ENCODE data around the gene ABCE1. TPM values are rescaled to one million over a fixed set of nuclear protein-coding genes. Genes with fewer than 3 reads are reported as not detected.

ABCE1 gene
- total RNA-seq, 1 donor, result 144 TPM

- DNase-seq (ENCODE audit: low read depth), result peak; percentile 62
- TF ChIP-seq, protein P1, sequence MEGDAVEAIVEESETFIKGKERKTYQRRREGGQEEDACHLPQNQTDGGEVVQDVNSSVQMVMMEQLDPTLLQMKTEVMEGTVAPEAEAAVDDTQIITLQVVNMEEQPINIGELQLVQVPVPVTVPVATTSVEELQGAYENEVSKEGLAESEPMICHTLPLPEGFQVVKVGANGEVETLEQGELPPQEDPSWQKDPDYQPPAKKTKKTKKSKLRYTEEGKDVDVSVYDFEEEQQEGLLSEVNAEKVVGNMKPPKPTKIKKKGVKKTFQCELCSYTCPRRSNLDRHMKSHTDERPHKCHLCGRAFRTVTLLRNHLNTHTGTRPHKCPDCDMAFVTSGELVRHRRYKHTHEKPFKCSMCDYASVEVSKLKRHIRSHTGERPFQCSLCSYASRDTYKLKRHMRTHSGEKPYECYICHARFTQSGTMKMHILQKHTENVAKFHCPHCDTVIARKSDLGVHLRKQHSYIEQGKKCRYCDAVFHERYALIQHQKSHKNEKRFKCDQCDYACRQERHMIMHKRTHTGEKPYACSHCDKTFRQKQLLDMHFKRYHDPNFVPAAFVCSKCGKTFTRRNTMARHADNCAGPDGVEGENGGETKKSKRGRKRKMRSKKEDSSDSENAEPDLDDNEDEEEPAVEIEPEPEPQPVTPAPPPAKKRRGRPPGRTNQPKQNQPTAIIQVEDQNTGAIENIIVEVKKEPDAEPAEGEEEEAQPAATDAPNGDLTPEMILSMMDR (IDR thresholded peaks at IDR 0.05; ENCODE audit: insufficient read depth, low read length), result no peak
- H3K4me3 ChIP-seq (ENCODE audit: low read depth, low read length), result no peak overlapping the region
Measured at GRCh38 chr4:145170223-145170622, 72.1 kb downstream of the ABCE1 start.

DNA sequence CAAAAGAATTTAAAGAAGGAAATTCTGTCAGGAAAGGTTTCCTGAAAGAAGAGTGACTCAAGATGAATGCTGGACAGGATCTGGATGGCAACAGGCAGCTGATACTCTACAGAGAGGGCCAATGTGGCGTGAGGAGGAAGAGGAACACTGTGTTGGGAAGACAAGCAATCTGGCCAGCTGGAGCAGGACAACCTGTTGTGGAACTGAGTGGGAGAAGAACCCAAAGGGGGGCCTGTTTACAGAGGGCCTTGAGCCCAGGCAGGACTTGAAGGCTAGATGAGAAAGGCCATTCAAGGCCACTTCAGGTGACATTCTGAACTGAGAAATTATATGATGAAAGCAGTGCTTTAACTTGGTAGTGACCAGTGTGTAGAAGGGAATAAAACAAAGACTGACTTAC lies 73.8 kb downstream of the ABCE1 start:
- TF ChIP-seq, protein P1 (IDR thresholded peaks at IDR 0.05; ENCODE audit: insufficient read depth, low read length), result no peak
- DNase-seq (ENCODE audit: low read depth), result no peak
- no peak overlapping the region for H3K4me3 ChIP-seq (ENCODE audit: low read depth, low read length)

GRCh38 chr4:145176641-145177432 lies 78.7 kb downstream of the ABCE1 start:
- DNase-seq (ENCODE audit: low read depth), result no peak
- TF ChIP-seq, protein P1 (IDR thresholded peaks at IDR 0.05; ENCODE audit: insufficient read depth, low read length), result no peak
- peak overlapping the region; percentile 73 for H3K4me3 ChIP-seq (ENCODE audit: low read depth, low read length)

DNA sequence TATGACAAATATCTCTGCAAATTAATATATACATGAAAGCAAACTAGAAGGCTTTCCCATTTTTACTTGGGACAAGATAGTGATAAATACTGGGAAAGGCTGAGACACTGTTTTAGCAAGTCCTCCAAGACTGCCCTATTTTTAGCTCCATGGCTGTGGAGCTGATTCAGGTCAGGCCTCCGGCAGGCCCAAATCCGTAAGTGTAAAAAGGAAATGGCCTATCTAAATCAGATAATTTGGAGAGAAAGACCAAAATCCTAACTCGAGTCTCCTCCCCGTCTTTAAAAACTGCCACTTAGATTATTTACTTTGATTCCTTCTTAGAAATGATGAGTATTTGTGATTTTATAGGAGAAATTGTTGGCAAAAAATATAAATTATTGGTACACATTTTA lies 79.4 kb downstream of the ABCE1 start:
- peak overlapping the region; percentile 73 for H3K4me3 ChIP-seq (ENCODE audit: low read depth, low read length)
- TF ChIP-seq, protein P1 (IDR thresholded peaks at IDR 0.05; ENCODE audit: insufficient read depth, low read length), result no peak
- DNase-seq (ENCODE audit: low read depth), result peak; percentile 52

DNA sequence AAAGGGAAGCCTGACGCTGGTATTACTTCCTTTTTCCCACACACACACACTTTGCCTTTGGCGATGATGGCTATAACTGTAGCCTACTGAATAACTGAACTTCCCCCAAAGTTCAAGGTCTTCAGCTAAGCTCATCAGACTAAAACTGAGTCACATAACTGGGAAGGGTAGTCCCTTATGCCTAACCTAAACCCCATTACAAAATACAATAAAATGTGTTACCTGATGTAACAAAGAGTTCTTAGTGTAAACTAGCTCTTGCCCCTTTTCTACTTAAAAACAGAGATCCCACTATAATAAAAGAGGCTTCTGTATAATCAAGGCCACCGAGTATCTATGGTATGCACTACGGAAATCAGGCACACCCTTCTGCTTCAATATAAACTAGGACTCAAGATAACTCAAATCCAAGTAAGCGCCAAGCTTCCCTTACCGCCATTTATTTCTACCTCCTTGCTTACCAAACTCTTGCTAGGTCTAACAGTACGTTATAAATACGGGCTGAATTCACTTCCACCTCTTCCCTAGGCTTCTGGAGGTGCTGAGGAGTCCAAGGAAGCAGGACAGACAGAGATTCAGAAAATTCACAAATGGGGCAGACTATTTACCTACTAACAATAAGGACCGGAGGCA lies 79.9 kb downstream of the ABCE1 start:
- DNase-seq (ENCODE audit: low read depth), result peak; percentile 53
- TF ChIP-seq, protein P1 (IDR thresholded peaks at IDR 0.05; ENCODE audit: insufficient read depth, low read length), result no peak

DNA sequence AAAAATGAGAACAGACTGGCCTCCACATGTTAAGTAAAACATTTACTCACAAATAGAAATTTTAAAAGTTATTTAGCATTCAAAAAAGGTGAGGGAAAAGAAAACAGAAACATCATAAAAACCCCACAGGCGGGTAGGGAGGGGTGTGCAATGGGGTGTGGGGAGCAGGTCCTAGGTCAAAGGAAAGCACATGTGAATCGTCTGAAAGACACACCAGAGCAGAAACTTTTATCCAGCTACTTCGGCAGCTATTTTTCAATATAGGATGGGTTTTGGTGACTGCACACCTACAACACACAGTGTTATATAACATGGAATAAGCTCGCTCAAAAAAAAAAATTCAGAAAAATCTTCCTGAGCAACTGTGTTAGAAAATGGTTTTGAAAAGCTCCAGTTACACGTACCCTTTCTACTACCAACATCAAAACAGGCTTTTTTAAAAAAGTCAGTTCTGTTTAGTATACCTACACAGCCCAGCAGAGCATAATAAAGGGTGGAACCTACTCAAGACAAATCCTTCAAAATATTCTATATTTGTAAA lies 80.7 kb downstream of the ABCE1 start:
- peak overlapping the region; percentile 73 for H3K4me3 ChIP-seq (ENCODE audit: low read depth, low read length)
- TF ChIP-seq, protein P1 (IDR thresholded peaks at IDR 0.05; ENCODE audit: insufficient read depth, low read length), result no peak
- DNase-seq (ENCODE audit: low read depth), result no peak

More for the DNA sequence above, 79.9 kb downstream of the ABCE1 start:
- H3K4me3 ChIP-seq (ENCODE audit: low read depth, low read length), result peak overlapping the region; percentile 73

Small RNA genes within 50 kb of the gene (small RNA-seq; reads per million reads assigned to genes)
- gene RF00019, result not detected

Other genes starting within 250 kb of the ABCE1 start
- gene ANAPC10, start 115 bp upstream of the ABCE1 start, total RNA-seq (ENCODE audit: low replicate concordance), result 4.9 and 33.0 TPM in 2 replicates
- gene OTUD4, start 82.3 kb downstream of the ABCE1 start, total RNA-seq (ENCODE audit: low replicate concordance), result 36.1 and 45.1 TPM in 2 replicates